Measurements from ENCODE around the gene GPC3. TPM values are rescaled to one million over a fixed set of nuclear protein-coding genes. Genes with fewer than 3 reads are reported as not detected.

Gene GPC3
- total RNA-seq, 2 experiments from 2014 or later = 0.31 to 0.71 TPM

DNA sequence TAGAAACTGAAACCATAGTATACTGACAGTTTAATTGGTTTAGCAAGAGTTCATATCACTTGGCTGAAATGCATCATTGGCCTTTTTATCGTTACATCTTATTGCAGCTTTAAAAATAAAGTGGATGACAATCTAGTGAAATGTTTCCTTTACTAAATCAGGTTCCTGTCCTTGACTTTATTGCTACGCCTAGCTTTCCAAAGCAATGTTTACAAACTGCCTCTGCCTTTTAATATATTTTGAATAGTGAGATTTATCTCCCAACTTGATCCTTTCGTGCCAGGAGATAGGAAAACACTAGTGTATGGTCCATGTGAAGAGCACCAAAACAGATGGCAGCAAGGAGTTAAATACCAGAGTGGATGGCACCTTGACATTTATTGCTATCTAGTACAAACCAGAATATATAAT is 67.0 kb downstream of the GPC3 start:
- ATAC-seq (no peak), DNase-seq (no peak)
- ChIA-PET POLR2A (no interaction called here), CTCF (interaction anchor here (1.2 kb wide), 1 partner anchor 79 kb away, joined by 3 read pairs; no protein-coding TSS in a partner anchor)
- H3K4me3 Mint-ChIP-seq = no peak overlapping the region
- H3K36me3 Mint-ChIP-seq (ENCODE audit: low read depth) = no peaks in the 10 kb centered on the region
- peaks cover 4% of the 10 kb centered on the region for H3K9me3 Mint-ChIP-seq (ENCODE audit: insufficient read depth)
- no peak overlapping the region for H3K27ac Mint-ChIP-seq
- H3K27me3 Mint-ChIP-seq (ENCODE audit: low read depth) = no peaks in the 10 kb centered on the region
- H3K4me1 Mint-ChIP-seq (ENCODE audit: low read depth) = peaks cover 16% of the 10 kb centered on the region

GRCh38 chrX:133916984-133917722 is 68.2 kb downstream of the GPC3 start:
- Mint-ChIP-seq H3K36me3 (ENCODE audit: low read depth) (no peaks in the 10 kb centered on the region), H3K4me3 (no peak overlapping the region), H3K27me3 (ENCODE audit: low read depth) (peaks cover 2% of the 10 kb centered on the region), H3K4me1 (ENCODE audit: low read depth) (peaks cover 4% of the 10 kb centered on the region), H3K27ac (no peak overlapping the region), H3K9me3 (ENCODE audit: insufficient read depth) (peaks cover 4% of the 10 kb centered on the region)
- CTCF ChIA-PET = interaction anchor here (1.2 kb wide), 1 partner anchor 78 kb away, joined by 3 read pairs; no protein-coding TSS in a partner anchor
- DNase-seq (no peak), ATAC-seq (no peak)
- POLR2A ChIA-PET = no interaction called here

DNA sequence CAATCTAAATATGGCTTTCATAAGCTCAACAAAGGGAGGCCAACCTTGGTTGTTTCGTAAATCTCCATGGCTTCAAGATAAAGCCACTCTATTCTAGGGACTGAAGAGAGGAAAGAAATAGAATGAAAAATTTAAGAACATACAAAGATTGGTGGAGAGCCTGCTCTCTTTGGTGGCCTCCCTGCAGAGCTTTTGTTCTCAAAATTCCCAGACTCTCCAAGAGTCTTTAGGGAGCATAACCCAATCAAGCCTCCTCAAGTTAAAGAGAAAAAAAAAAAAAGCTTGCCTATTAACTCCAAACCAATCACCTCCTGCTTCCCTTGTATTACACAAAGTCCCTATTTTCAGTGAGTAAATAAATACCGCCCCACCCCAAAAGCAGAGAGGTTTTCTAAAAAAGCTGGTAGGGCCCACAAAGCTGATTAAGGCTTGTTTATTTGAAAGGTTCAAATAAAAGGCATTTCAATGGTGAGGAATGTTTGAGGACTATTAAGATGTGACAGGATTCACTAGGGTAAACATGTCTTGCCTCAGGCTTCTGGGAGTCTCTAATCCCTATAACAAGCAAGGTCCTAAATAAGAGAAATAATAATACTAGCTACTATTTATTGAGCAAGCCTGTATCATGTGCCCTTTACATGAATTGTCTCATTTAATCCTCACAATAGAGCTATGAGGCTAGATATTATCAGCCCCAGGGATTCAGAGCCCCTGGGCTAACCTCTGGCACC is 71.6 kb downstream of the GPC3 start:
- DNase-seq = no peak
- no peaks in the 10 kb centered on the region for H3K4me1 Mint-ChIP-seq (ENCODE audit: low read depth)
- peaks cover 2% of the 10 kb centered on the region for H3K27me3 Mint-ChIP-seq (ENCODE audit: low read depth)
- ChIA-PET CTCF (interaction anchor here (1.7 kb wide), 1 partner anchor 9 kb away, joined by 6 read pairs; no protein-coding TSS in a partner anchor), POLR2A (no interaction called here)
- H3K27ac Mint-ChIP-seq = no peak overlapping the region
- ATAC-seq = no peak
- peaks cover 4% of the 10 kb centered on the region for H3K9me3 Mint-ChIP-seq (ENCODE audit: insufficient read depth)
- H3K36me3 Mint-ChIP-seq (ENCODE audit: low read depth) = no peaks in the 10 kb centered on the region
- no peak overlapping the region for H3K4me3 Mint-ChIP-seq

- POLR2A ChIA-PET = no interaction called here
- ATAC-seq (no peak), DNase-seq (no peak)
- Mint-ChIP-seq H3K9me3 (ENCODE audit: insufficient read depth) (peaks cover 4% of the 10 kb centered on the region), H3K27me3 (ENCODE audit: low read depth) (peaks cover 2% of the 10 kb centered on the region), H3K4me3 (no peak overlapping the region), H3K36me3 (ENCODE audit: low read depth) (no peaks in the 10 kb centered on the region), H3K4me1 (ENCODE audit: low read depth) (no peaks in the 10 kb centered on the region), H3K27ac (no peak overlapping the region)
- CTCF ChIA-PET = interaction anchor here (1.7 kb wide), 1 partner anchor 10 kb away, joined by 6 read pairs; no protein-coding TSS in a partner anchor
These were observed 72.4 kb downstream of the GPC3 start for GRCh38 chrX:133913009-133913408.

- no peak for DNase-seq
- Mint-ChIP-seq H3K36me3 (ENCODE audit: low read depth) (no peaks in the 10 kb centered on the region), H3K4me3 (no peak overlapping the region), H3K27me3 (ENCODE audit: low read depth) (peaks cover 2% of the 10 kb centered on the region), H3K4me1 (ENCODE audit: low read depth) (no peaks in the 10 kb centered on the region), H3K27ac (no peak overlapping the region), H3K9me3 (ENCODE audit: insufficient read depth) (peaks cover 4% of the 10 kb centered on the region)
- no peak for ATAC-seq
- CTCF ChIA-PET = no interaction called here
- POLR2A ChIA-PET = no interaction called here
These were observed 73.4 kb downstream of the GPC3 start for GRCh38 chrX:133911825-133912495.

- ChIA-PET CTCF (no interaction called here), POLR2A (no interaction called here)
- H3K4me1 Mint-ChIP-seq (ENCODE audit: low read depth) = no peaks in the 10 kb centered on the region
- DNase-seq = no peak
- ATAC-seq = no peak
- H3K27me3 Mint-ChIP-seq (ENCODE audit: low read depth) = peaks cover 2% of the 10 kb centered on the region
- no peak overlapping the region for H3K27ac Mint-ChIP-seq
- no peak overlapping the region for H3K4me3 Mint-ChIP-seq
- H3K36me3 Mint-ChIP-seq (ENCODE audit: low read depth) = no peaks in the 10 kb centered on the region
- no peaks in the 10 kb centered on the region for H3K9me3 Mint-ChIP-seq (ENCODE audit: insufficient read depth)
These were observed 74.9 kb downstream of the GPC3 start for GRCh38 chrX:133910539-133910938.

GRCh38 chrX:133909888-133910287 is 75.5 kb downstream of the GPC3 start:
- Mint-ChIP-seq H3K4me1 (ENCODE audit: low read depth) (no peaks in the 10 kb centered on the region), H3K27ac (no peak overlapping the region), H3K36me3 (ENCODE audit: low read depth) (no peaks in the 10 kb centered on the region), H3K9me3 (ENCODE audit: insufficient read depth) (no peaks in the 10 kb centered on the region), H3K4me3 (no peak overlapping the region), H3K27me3 (ENCODE audit: low read depth) (peaks cover 2% of the 10 kb centered on the region)
- POLR2A ChIA-PET = no interaction called here
- DNase-seq (no peak), ATAC-seq (no peak)
- CTCF ChIA-PET = no interaction called here

DNA sequence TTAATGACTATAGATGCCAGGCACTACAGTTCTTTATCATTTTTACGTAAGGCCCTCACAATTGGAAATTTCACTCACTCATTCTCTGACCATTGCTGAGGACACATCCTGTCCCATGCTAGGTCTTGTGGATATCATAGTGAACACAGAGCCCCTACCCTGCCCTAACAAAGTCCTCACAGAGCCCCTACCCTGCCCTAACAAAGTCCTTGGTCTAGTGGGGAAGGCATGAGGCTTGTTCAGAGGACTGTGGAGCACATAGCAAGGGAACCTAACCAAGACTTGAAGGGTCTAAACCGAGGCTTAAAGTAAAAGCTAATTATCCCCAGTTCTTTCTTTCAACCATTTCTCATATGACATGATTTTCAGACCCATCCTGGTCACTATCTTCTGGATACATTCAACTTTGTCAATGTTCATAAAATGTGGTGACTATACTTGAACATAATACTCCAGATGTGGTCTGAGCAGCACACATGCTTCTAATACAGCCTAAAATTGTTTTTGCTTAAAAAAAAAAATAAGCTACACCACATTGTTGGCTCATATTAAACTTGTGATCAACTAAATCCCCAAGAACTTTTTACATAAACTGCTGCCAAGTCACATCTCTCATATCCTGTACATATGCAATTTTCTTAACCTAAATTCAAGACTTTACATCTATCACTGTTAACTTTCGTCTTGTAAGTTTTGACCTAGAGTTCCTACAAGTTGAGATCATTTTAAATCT is 77.0 kb downstream of the GPC3 start:
- no peaks in the 10 kb centered on the region for H3K9me3 Mint-ChIP-seq (ENCODE audit: insufficient read depth)
- peaks cover 2% of the 10 kb centered on the region for H3K27me3 Mint-ChIP-seq (ENCODE audit: low read depth)
- no peak overlapping the region for H3K27ac Mint-ChIP-seq
- DNase-seq = no peak
- ChIA-PET POLR2A (no interaction called here), CTCF (no interaction called here)
- H3K4me3 Mint-ChIP-seq = no peak overlapping the region
- H3K4me1 Mint-ChIP-seq (ENCODE audit: low read depth) = no peaks in the 10 kb centered on the region
- no peaks in the 10 kb centered on the region for H3K36me3 Mint-ChIP-seq (ENCODE audit: low read depth)
- ATAC-seq = no peak

GRCh38 chrX:133907606-133908005 is 77.8 kb downstream of the GPC3 start:
- H3K9me3 Mint-ChIP-seq (ENCODE audit: insufficient read depth) = no peaks in the 10 kb centered on the region
- H3K36me3 Mint-ChIP-seq (ENCODE audit: low read depth) = no peaks in the 10 kb centered on the region
- no peaks in the 10 kb centered on the region for H3K4me1 Mint-ChIP-seq (ENCODE audit: low read depth)
- ATAC-seq (no peak), DNase-seq (no peak)
- no peak overlapping the region for H3K27ac Mint-ChIP-seq
- POLR2A ChIA-PET = no interaction called here
- no peak overlapping the region for H3K4me3 Mint-ChIP-seq
- CTCF ChIA-PET = no interaction called here
- no peaks in the 10 kb centered on the region for H3K27me3 Mint-ChIP-seq (ENCODE audit: low read depth)

DNA sequence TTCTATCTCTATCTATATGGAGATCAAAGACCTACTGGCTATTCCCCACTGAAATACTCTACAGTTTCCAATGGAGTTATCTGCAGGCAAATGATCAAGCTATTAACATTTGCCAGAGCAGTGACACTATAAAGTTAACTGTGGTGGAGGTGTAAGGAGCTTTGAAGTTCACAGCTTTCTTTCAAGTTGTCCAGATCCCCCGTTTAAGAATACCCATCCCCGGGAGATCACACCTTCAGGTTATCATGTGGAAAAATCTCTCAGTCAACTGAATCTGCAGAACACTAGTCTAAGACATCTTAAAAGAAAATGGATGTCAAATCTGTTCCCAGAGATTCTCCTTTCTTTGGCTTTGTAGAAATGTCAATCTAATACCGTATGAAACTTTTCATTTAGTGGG is 80.1 kb downstream of the GPC3 start:
- Mint-ChIP-seq H3K4me3 (no peak overlapping the region), H3K4me1 (ENCODE audit: low read depth) (no peaks in the 10 kb centered on the region), H3K9me3 (ENCODE audit: insufficient read depth) (no peaks in the 10 kb centered on the region), H3K36me3 (ENCODE audit: low read depth) (no peaks in the 10 kb centered on the region), H3K27me3 (ENCODE audit: low read depth) (no peaks in the 10 kb centered on the region), H3K27ac (no peak overlapping the region)
- DNase-seq (no peak), ATAC-seq (no peak)
- ChIA-PET CTCF (no interaction called here), POLR2A (no interaction called here)

GRCh38 chrX:133897593-133898163 is 87.7 kb downstream of the GPC3 start:
- Mint-ChIP-seq H3K36me3 (ENCODE audit: low read depth) (no peaks in the 10 kb centered on the region), H3K9me3 (ENCODE audit: insufficient read depth) (no peaks in the 10 kb centered on the region), H3K4me1 (ENCODE audit: low read depth) (no peaks in the 10 kb centered on the region), H3K27ac (no peak overlapping the region), H3K27me3 (ENCODE audit: low read depth) (no peaks in the 10 kb centered on the region), H3K4me3 (no peak overlapping the region)
- ATAC-seq (no peak), DNase-seq (no peak)
- POLR2A ChIA-PET = no interaction called here
- CTCF ChIA-PET = no interaction called here

All from activated CD8-positive, alpha-beta T cell treated with anti-CD3 and anti-CD28 coated beads, Interleukin-2, amount 10 ng/mL, durations not matched to agents 7 days and 5 days (primary cell).